ENCODE measurements around the gene HAS3. TPM values are rescaled to one million over a fixed set of nuclear protein-coding genes. Genes with fewer than 3 reads are reported as not detected.

Gene HAS3
- total RNA-seq, 1 experiment from 2014 or later = 100 TPM

DNA sequence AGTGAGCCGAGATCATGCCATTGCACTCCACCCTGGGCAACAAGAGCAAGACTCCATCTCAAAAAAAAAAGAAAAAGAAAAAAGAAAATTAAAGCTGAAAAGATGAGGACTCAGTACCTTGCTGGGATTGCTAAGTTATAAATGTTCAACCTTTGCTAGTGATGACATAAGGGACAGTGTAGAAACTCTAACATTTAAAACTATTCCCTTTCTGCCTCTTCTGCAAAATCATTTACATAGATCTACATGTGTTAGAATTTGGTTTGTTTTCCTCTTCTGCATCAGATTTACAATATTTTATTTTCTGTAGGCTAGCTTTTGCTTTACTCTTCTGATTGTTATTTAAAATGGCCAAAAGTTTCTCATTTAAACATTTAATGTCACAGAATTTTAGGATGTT, 49.5 kb upstream of the HAS3 start:
- Histone ChIP-seq H2BK15ac (ENCODE audit: low read depth, low read length) (no peak overlapping the region), H3T11ph (ENCODE audit: low read length) (no peak overlapping the region), H2AFZ (ENCODE audit: low read length) (no peak overlapping the region), H2BK120ac (ENCODE audit: low read depth, low read length, poor library complexity, severe bottlenecking) (no peak overlapping the region), H2BK5ac (ENCODE audit: insufficient read length, low read length) (no peak overlapping the region), H3K9me3 (ENCODE audit: control insufficient read depth, low read depth, low read length) (no peaks in the 10 kb centered on the region), H3K23ac (ENCODE audit: insufficient read length, low read depth, low read length) (no peak overlapping the region), H3K79me1 (ENCODE audit: insufficient read depth, low read depth, low read length, poor library complexity, severe bottlenecking) (no peaks in the 10 kb centered on the region), H4K5ac (ENCODE audit: insufficient read length, low read depth, low read length) (no peak overlapping the region), H3K79me2 (ENCODE audit: insufficient read depth, low read length) (no peaks in the 10 kb centered on the region), H3K4me1 (ENCODE audit: insufficient read depth, low read length) (no peaks in the 10 kb centered on the region; the same call in 1 of the 2 replicates), H2AK5ac (ENCODE audit: insufficient read length, low read length) (no peak overlapping the region), H4K91ac (ENCODE audit: insufficient read length, low read depth, low read length) (no peak overlapping the region), H2BK20ac (ENCODE audit: low read depth, low read length, poor library complexity, severe bottlenecking) (no peak overlapping the region), H3K56ac (ENCODE audit: insufficient read length, low read depth, low read length) (no peak overlapping the region), H3K27me3 (ENCODE audit: insufficient read depth, low read length) (no peaks in the 10 kb centered on the region), H3K18ac (ENCODE audit: insufficient read length, low read depth, low read length) (no peak overlapping the region), H4K20me1 (ENCODE audit: control insufficient read depth, insufficient read depth, insufficient read length) (no peaks in the 10 kb centered on the region), H3K23me2 (ENCODE audit: insufficient read length, low read depth, low read length, poor library complexity, severe bottlenecking) (no peaks in the 10 kb centered on the region), H3K27ac (ENCODE audit: insufficient read length, low read depth, low read length) (no peak overlapping the region), H3K4ac (ENCODE audit: low read depth, low read length) (no peak overlapping the region), H3K4me2 (ENCODE audit: insufficient read depth, insufficient read length, low read length) (no peak overlapping the region), H3K9ac (ENCODE audit: extremely low read depth, insufficient read length, low read length) (no peak overlapping the region), H2BK12ac (ENCODE audit: insufficient read length, low read depth, low read length) (no peak overlapping the region), H3K14ac (ENCODE audit: insufficient read depth, low read length) (no peak overlapping the region), H4K8ac (replicated peaks; ENCODE audit: insufficient read length, low read depth, low read length) (no peak overlapping the region)
- WGBS (ENCODE audit: extremely low coverage, insufficient read length, low lambda C conversion rate) = no CpG with 5 or more reads among the region's 1 CpG
- Mint-ChIP-seq H3K27me3 (ENCODE audit: low read depth) (no peaks in the 10 kb centered on the region; the same call in 1 of the 2 replicates), H3K4me3 (no peak overlapping the region), H3K4me1 (peaks cover 5 to 8% of the 10 kb centered on the region in 2 experiments; a peak in 2 of 4 replicates), H3K27ac (no peak overlapping the region; a peak in 1 of 7 replicates), H3K9me3 (no peaks in the 10 kb centered on the region), H3K36me3 (ENCODE audit: insufficient read depth in 1 of 3, low read depth in 3 of 3) (no peaks in the 10 kb centered on the region)
- TF ChIP-seq, protein P1, sequence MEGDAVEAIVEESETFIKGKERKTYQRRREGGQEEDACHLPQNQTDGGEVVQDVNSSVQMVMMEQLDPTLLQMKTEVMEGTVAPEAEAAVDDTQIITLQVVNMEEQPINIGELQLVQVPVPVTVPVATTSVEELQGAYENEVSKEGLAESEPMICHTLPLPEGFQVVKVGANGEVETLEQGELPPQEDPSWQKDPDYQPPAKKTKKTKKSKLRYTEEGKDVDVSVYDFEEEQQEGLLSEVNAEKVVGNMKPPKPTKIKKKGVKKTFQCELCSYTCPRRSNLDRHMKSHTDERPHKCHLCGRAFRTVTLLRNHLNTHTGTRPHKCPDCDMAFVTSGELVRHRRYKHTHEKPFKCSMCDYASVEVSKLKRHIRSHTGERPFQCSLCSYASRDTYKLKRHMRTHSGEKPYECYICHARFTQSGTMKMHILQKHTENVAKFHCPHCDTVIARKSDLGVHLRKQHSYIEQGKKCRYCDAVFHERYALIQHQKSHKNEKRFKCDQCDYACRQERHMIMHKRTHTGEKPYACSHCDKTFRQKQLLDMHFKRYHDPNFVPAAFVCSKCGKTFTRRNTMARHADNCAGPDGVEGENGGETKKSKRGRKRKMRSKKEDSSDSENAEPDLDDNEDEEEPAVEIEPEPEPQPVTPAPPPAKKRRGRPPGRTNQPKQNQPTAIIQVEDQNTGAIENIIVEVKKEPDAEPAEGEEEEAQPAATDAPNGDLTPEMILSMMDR (conservative IDR thresholded peaks at IDR 0.05) = no peak
- DNase-seq = no peak

Measured in H9 (cell line).